Suprapubic skin (tissue), 4 donors: ENCODE results near the gene CHI3L1. TPM values are rescaled to one million over a fixed set of nuclear protein-coding genes. Genes with fewer than 3 reads are reported as not detected.
A peak's percentile ranks its signal among the peaks of the same experiment; 100 is the strongest.

ENCODE experiments used
- DNase-seq, 2 donors: peaks; one replicate each; pipeline ENCODE4 v3.0.0-alpha.2; 2019; ENCODE audit warnings: low spot score in 2 of 2
- H3K27ac ChIP-seq: fragments of 200-600 bp; sonication (generic); one replicate; pipeline ENCODE4 v1.5.1; 2019
- H3K27me3 ChIP-seq: fragments of 200-600 bp; sonication (generic); one replicate; pipeline ENCODE4 v1.5.1; 2019
- H3K36me3 ChIP-seq: fragments of 200-600 bp; sonication (generic); one replicate; pipeline ENCODE4 v1.5.1; 2019
- H3K4me1 ChIP-seq: fragments of 200-600 bp; sonication (generic); one replicate; pipeline ENCODE4 v1.5.1; 2019
- H3K4me3 ChIP-seq: fragments of 200-600 bp; sonication (generic); one replicate; pipeline ENCODE4 v1.5.1; 2019; ENCODE audit warnings: mild to moderate bottlenecking
- H3K9me3 ChIP-seq: fragments of 200-600 bp; sonication (generic); one replicate; pipeline ENCODE4 v1.5.1; 2019
- CTCF ChIP-seq, 2 donors: fragments of 200-600 bp in 1 of 2; fragments of 450-650 bp in 1 of 2; sonication (generic) in 1 of 2; IDR thresholded peaks; one replicate each; pipeline ENCODE4 v1.5.1; 2016 to 2019; ENCODE audit warnings: antibody characterized with exemption in 2 of 2, mild to moderate bottlenecking in 1 of 2, moderate library complexity in 1 of 2
- EP300 ChIP-seq: sonication (generic); formaldehyde crosslinking; IDR thresholded peaks from one replicate; pipeline ENCODE4 v1.6.1; 2017; ENCODE audit warnings: antibody characterized with exemption
- POLR2A ChIP-seq, 2 donors: fragments of 450-650 bp; IDR thresholded peaks; one replicate each; pipeline ENCODE4 v1.6.1; 2017; ENCODE audit warnings: antibody characterized with exemption in 2 of 2, mild to moderate bottlenecking in 2 of 2, moderate library complexity in 2 of 2
- POLR2AphosphoS5 ChIP-seq, 3 donors: sonication (generic); formaldehyde crosslinking; IDR thresholded peaks; one replicate each; pipeline ENCODE4 v1.6.1; 2017; ENCODE audit warnings: antibody characterized with exemption in 3 of 3
- WGBS: methylation state at CpG from one replicate; pipeline ENCODE4 v1.1.5; 2018; 5-methylcytosine and 5-hydroxymethylcytosine counted together
- total RNA-seq, 4 donors: library from RNA; depleted of rRNA; stranded (reverse); fragments of >200 nt; gene quantifications; one replicate each; pipeline ENCODE4 v1.1.0, GENCODE V29; 2016

CHI3L1 gene
- total RNA-seq, 4 donors from 2014 or later: 100 to 257 (median 128) TPM

GRCh38 chr1:203146537-203146936 lies 40.0 kb downstream of the CHI3L1 start:
- H3K27ac ChIP-seq: peak overlapping the region; percentile 10
- no peaks in the 10 kb centered on the region for H3K36me3 ChIP-seq
- peaks cover 3% of the 10 kb centered on the region for H3K27me3 ChIP-seq
- WGBS: 73% methylated on average over 7 of the region's 7 CpGs
- no peak for DNase-seq
- H3K9me3 ChIP-seq: no peaks in the 10 kb centered on the region
- H3K4me1 ChIP-seq: no peaks in the 10 kb centered on the region
- no peak for TF ChIP-seq CTCF (IDR thresholded peaks at IDR 0.05)
- no peak for TF ChIP-seq POLR2A (IDR thresholded peaks at IDR 0.05)
- TF ChIP-seq EP300: no peak
- no peak overlapping the region for H3K4me3 ChIP-seq

- Histone ChIP-seq H3K27me3 (peaks cover 3% of the 10 kb centered on the region), H3K9me3 (no peaks in the 10 kb centered on the region), H3K4me3 (no peak overlapping the region), H3K4me1 (no peaks in the 10 kb centered on the region), H3K36me3 (no peaks in the 10 kb centered on the region), H3K27ac (no peak overlapping the region)
- TF ChIP-seq EP300: no peak
- 86% methylated on average over 1 of the region's 2 CpGs for WGBS
- no peak for DNase-seq
Observed at GRCh38 chr1:203146042-203146369, 40.5 kb downstream of the CHI3L1 start.

GRCh38 chr1:203145321-203146041 lies 41.0 kb downstream of the CHI3L1 start:
- TF ChIP-seq POLR2AphosphoS5 (IDR thresholded peaks at IDR 0.05) (no peak), EP300 (no peak), POLR2A (IDR thresholded peaks at IDR 0.05) (no peak), CTCF (IDR thresholded peaks at IDR 0.05) (no peak)
- DNase-seq: no peak

GRCh38 chr1:203144661-203145060 lies 41.8 kb downstream of the CHI3L1 start:
- Histone ChIP-seq H3K9me3 (no peaks in the 10 kb centered on the region), H3K4me3 (no peak overlapping the region), H3K36me3 (no peaks in the 10 kb centered on the region), H3K27ac (peak overlapping the region; percentile 31), H3K27me3 (no peaks in the 10 kb centered on the region), H3K4me1 (no peaks in the 10 kb centered on the region)
- no peak for DNase-seq
- WGBS: 42% methylated on average over 6 of the region's 6 CpGs
- no peak for TF ChIP-seq POLR2AphosphoS5 (IDR thresholded peaks at IDR 0.05)
- TF ChIP-seq POLR2A (IDR thresholded peaks at IDR 0.05): no peak
- TF ChIP-seq EP300: no peak
- TF ChIP-seq CTCF (IDR thresholded peaks at IDR 0.05): no peak

More at GRCh38 chr1:203145321-203146041, 41.0 kb downstream of the CHI3L1 start:
- Histone ChIP-seq H3K4me3 (no peak overlapping the region), H3K9me3 (no peaks in the 10 kb centered on the region), H3K27ac (peak overlapping the region; percentile 31), H3K4me1 (no peaks in the 10 kb centered on the region), H3K36me3 (no peaks in the 10 kb centered on the region), H3K27me3 (peaks cover 3% of the 10 kb centered on the region)
- 85% methylated on average over 11 of the region's 13 CpGs for WGBS

- no peak overlapping the region for H3K4me3 ChIP-seq
- no peaks in the 10 kb centered on the region for H3K27me3 ChIP-seq
- no peaks in the 10 kb centered on the region for H3K9me3 ChIP-seq
- TF ChIP-seq POLR2A (IDR thresholded peaks at IDR 0.05): no peak
- TF ChIP-seq POLR2AphosphoS5 (IDR thresholded peaks at IDR 0.05): no peak
- TF ChIP-seq EP300: no peak
- no peak for TF ChIP-seq CTCF (IDR thresholded peaks at IDR 0.05)
- no peak for DNase-seq
- 62% methylated on average over 11 of the region's 11 CpGs for WGBS
- no peak overlapping the region for H3K27ac ChIP-seq
- H3K4me1 ChIP-seq: no peaks in the 10 kb centered on the region
- H3K36me3 ChIP-seq: no peaks in the 10 kb centered on the region
Observed at GRCh38 chr1:203143641-203144040, 42.9 kb downstream of the CHI3L1 start.
